ENCODE results near the gene CYP2E1. TPM values are rescaled to one million over a fixed set of nuclear protein-coding genes. Genes with fewer than 3 reads are reported as not detected.

CYP2E1 gene
- total and polyA plus RNA-seq, 2 donors (not counting 1 experiment from before 2014, with no cell fraction given), result 1.1 to 1.3 TPM

DNA sequence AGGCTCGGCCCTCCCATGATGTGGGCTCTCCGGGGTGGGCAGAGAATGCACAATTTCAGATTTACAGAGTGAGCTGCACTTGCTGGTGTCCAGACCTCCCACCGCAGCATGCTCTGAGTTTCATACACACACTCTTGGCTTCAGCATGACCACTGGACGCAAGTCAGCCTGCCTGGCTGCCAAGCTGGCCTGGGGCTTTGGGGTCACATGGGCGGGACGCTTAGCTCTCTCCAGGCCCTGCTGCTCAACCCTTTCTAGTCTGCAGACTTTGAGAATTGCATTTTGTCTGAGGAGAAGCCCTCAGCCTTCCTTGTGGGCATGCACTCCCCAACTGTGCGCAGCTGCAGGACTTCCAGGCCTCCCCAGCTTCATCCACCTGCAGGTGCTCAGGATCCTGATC lies 5.7 kb downstream of the CYP2E1 start:
- no peak overlapping the region for H2AFZ ChIP-seq (ENCODE audit: insufficient read depth, low read depth, low read length, poor library complexity, severe bottlenecking)
- peaks cover 0 to 53% (median 10%) of the 10 kb centered on the region in 4 experiments for H3K27me3 ChIP-seq (replicated peaks in 1 of 4; ENCODE audit: control extremely low read depth in 1 of 4, control insufficient read depth in 3 of 4, insufficient read depth in 4 of 4, low read length in 3 of 4)
- no peaks in the 10 kb centered on the region for H3K36me3 ChIP-seq (replicated peaks in 1 of 2; ENCODE audit: control extremely low read depth in 1 of 2, control insufficient read depth in 1 of 2, extremely low read depth in 1 of 2, insufficient read depth in 2 of 2, low read length in 1 of 2)
- H3K4me3 ChIP-seq (ENCODE audit: control extremely low read depth in 1 of 5, extremely low read depth in 1 of 5, insufficient read depth in 1 of 5, low read depth in 2 of 5, low read length in 4 of 5), result no peak overlapping the region
- Mint-ChIP-seq H3K9me3 (ENCODE audit: insufficient read depth) (no peaks in the 10 kb centered on the region), H3K27me3 (peaks cover 48% of the 10 kb centered on the region), H3K4me1 (peaks cover 13% of the 10 kb centered on the region), H3K27ac (no peak overlapping the region), H3K4me3 (no peak overlapping the region)
- peaks cover 8 to 24% of the 10 kb centered on the region in 2 donors for H3K4me1 ChIP-seq (ENCODE audit: control insufficient read depth in 2 of 2, insufficient read depth in 2 of 2, low read length in 2 of 2)
- H3K9me3 ChIP-seq (ENCODE audit: control extremely low read depth in 1 of 3, control insufficient read depth in 2 of 3, insufficient read depth in 1 of 3, low read length in 2 of 3), result peaks cover 0 to 13% (median 0%) of the 10 kb centered on the region in 3 donors
- no peak for ATAC-seq (ENCODE audit: low read depth)
- ChIA-PET CTCF (no interaction called here), POLR2A (no interaction called here)
- H3K4me2 ChIP-seq (replicated peaks; ENCODE audit: low read depth, low read length, poor library complexity, severe bottlenecking), result no peak overlapping the region
- no peak for DNase-seq
- intact Hi-C loops (cut with micrococcal nuclease), result no loop called here
- no peak overlapping the region for H3K27ac ChIP-seq (ENCODE audit: low read length in 2 of 2)
- H3K79me2 ChIP-seq (ENCODE audit: control insufficient read depth, insufficient read depth, low read length), result no peaks in the 10 kb centered on the region
- TF ChIP-seq, protein P1, sequence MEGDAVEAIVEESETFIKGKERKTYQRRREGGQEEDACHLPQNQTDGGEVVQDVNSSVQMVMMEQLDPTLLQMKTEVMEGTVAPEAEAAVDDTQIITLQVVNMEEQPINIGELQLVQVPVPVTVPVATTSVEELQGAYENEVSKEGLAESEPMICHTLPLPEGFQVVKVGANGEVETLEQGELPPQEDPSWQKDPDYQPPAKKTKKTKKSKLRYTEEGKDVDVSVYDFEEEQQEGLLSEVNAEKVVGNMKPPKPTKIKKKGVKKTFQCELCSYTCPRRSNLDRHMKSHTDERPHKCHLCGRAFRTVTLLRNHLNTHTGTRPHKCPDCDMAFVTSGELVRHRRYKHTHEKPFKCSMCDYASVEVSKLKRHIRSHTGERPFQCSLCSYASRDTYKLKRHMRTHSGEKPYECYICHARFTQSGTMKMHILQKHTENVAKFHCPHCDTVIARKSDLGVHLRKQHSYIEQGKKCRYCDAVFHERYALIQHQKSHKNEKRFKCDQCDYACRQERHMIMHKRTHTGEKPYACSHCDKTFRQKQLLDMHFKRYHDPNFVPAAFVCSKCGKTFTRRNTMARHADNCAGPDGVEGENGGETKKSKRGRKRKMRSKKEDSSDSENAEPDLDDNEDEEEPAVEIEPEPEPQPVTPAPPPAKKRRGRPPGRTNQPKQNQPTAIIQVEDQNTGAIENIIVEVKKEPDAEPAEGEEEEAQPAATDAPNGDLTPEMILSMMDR (IDR thresholded peaks at IDR 0.05), result no peak
- no peak for TF ChIP-seq EZH2 (IDR thresholded peaks at IDR 0.05; ENCODE audit: borderline replicate concordance, insufficient read depth, low read depth, low read length, poor library complexity, severe bottlenecking)
- no peaks in the 10 kb centered on the region for H4K20me1 ChIP-seq (ENCODE audit: control insufficient read depth, insufficient read depth, low read length, poor library complexity, severe bottlenecking)
- 89% methylated on average over 7 of the region's 7 CpGs for WGBS (ENCODE audit: insufficient coverage)
- H3K9ac ChIP-seq (ENCODE audit: low read length), result no peak overlapping the region

DNA sequence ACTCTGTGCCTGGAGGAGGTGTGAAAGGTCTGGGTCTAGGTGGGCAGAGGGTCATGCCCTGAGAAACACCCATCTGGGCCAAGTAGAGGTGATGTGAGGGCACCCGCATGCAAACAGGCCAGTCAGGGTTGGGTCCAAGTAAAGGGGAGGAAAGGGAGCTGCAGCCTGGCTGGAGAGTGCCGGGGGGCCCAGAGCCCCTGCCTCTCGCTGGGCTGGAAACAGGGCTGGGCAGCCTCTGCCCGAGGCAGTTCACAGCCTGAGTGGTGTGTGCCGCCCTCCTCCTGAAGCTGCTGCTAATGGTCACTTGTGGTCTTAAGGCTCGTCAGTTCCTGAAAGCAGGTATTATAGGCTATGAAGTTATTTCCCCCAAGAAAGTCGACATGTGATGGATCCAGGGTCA lies 7.3 kb downstream of the CYP2E1 start:
- H3K27me3 ChIP-seq (replicated peaks in 1 of 4; ENCODE audit: control extremely low read depth in 1 of 4, control insufficient read depth in 3 of 4, insufficient read depth in 4 of 4, low read length in 3 of 4), result peaks cover 0 to 37% (median 6%) of the 10 kb centered on the region in 4 experiments
- H3K4me2 ChIP-seq (replicated peaks; ENCODE audit: low read depth, low read length, poor library complexity, severe bottlenecking), result no peak overlapping the region
- WGBS (ENCODE audit: insufficient coverage), result 92% methylated on average over 4 of the region's 7 CpGs
- H3K4me3 ChIP-seq (ENCODE audit: control extremely low read depth in 1 of 5, extremely low read depth in 1 of 5, insufficient read depth in 1 of 5, low read depth in 2 of 5, low read length in 4 of 5), result no peak overlapping the region
- Mint-ChIP-seq H3K9me3 (ENCODE audit: insufficient read depth) (no peaks in the 10 kb centered on the region), H3K4me1 (peaks cover 5% of the 10 kb centered on the region), H3K4me3 (no peak overlapping the region), H3K27ac (no peak overlapping the region), H3K27me3 (peaks cover 42% of the 10 kb centered on the region)
- DNase-seq (no peak), ATAC-seq (ENCODE audit: low read depth) (no peak)
- H3K9ac ChIP-seq (ENCODE audit: low read length), result no peak overlapping the region
- ChIA-PET CTCF (no interaction called here), POLR2A (no interaction called here)
- intact Hi-C loops (cut with micrococcal nuclease), result no loop called here
- H3K79me2 ChIP-seq (ENCODE audit: control insufficient read depth, insufficient read depth, low read length), result no peaks in the 10 kb centered on the region
- H3K9me3 ChIP-seq (ENCODE audit: control extremely low read depth in 1 of 3, control insufficient read depth in 2 of 3, insufficient read depth in 1 of 3, low read length in 2 of 3), result no peaks in the 10 kb centered on the region
- H2AFZ ChIP-seq (ENCODE audit: insufficient read depth, low read depth, low read length, poor library complexity, severe bottlenecking), result no peak overlapping the region
- no peaks in the 10 kb centered on the region for H3K36me3 ChIP-seq (replicated peaks in 1 of 2; ENCODE audit: control extremely low read depth in 1 of 2, control insufficient read depth in 1 of 2, extremely low read depth in 1 of 2, insufficient read depth in 2 of 2, low read length in 1 of 2)
- no peaks in the 10 kb centered on the region for H4K20me1 ChIP-seq (ENCODE audit: control insufficient read depth, insufficient read depth, low read length, poor library complexity, severe bottlenecking)
- no peak overlapping the region for H3K27ac ChIP-seq (ENCODE audit: low read length in 2 of 2)
- TF ChIP-seq EZH2 (IDR thresholded peaks at IDR 0.05; ENCODE audit: borderline replicate concordance, insufficient read depth, low read depth, low read length, poor library complexity, severe bottlenecking), result no peak
- TF ChIP-seq, protein P1 (IDR thresholded peaks at IDR 0.05), result no peak
- H3K4me1 ChIP-seq (ENCODE audit: control insufficient read depth in 2 of 2, insufficient read depth in 2 of 2, low read length in 2 of 2), result peaks cover 0 to 11% of the 10 kb centered on the region in 2 donors
